A549 (cell line): ENCODE measurements around the gene RASA3. TPM values are rescaled to one million over a fixed set of nuclear protein-coding genes. Genes with fewer than 3 reads are reported as not detected.

ENCODE experiments used
- ATAC-seq, 2 experiments: fragments of 200-7000 bp in 1 of 2; fragments of >200 bp in 1 of 2; cut with Nextera tagmentation in 1 of 2; cut with Tn5 transposase in 1 of 2; 3 replicates each; pipeline versions ENCODE4 v1.8.0 to v1.9.1; 2018 to 2020; ENCODE audit warnings: mild to moderate bottlenecking in 1 of 2, moderate library complexity in 1 of 2
- CTCF ChIA-PET: fragments of 300-600 bp; sonication (Branson Sonifier 250); formaldehyde crosslinking; extraction: SDS; loops from one replicate; lab custom pipeline; 2021; ENCODE audit warnings: antibody characterized with exemption, inconsistent platforms; lab: Yijun Ruan, JAX
- POLR2A ChIA-PET: fragments of 350-600 bp; formaldehyde crosslinking; extraction: SDS; loops from one replicate; lab custom pipeline; 2021; ENCODE audit warnings: antibody characterized with exemption, inconsistent platforms; lab: Yijun Ruan, JAX
- DNase-seq, 2 experiments: peaks; one replicate each; pipeline versions ENCODE4 v3.0.0 to v3.0.0-alpha.2; 2011 to 2016; ENCODE audit warnings: low read depth in 1 of 2, low spot score in 1 of 2
- FAIRE-seq: peaks from 2 replicates; lab custom pipeline; 2011; peaks lifted over from hg19 to GRCh38; lab: Jason Lieb, UNC
- H3K27ac ChIP-seq, 2 experiments: fragments of >200 bp; sonication (Bioruptor Twin); formaldehyde crosslinking; 3 replicates each; pipeline ENCODE4 v1.5.1; 2016 to 2017
- H3K4me1 ChIP-seq: fragments of >200 bp; sonication (Bioruptor Twin); formaldehyde crosslinking; 3 replicates; pipeline ENCODE4 v1.6.1; 2016
- H3K4me2 ChIP-seq: fragments of >200 bp; sonication (Bioruptor Twin); formaldehyde crosslinking; 3 replicates; pipeline ENCODE4 v1.6.1; 2016
- H3K4me3 ChIP-seq: fragments of >200 bp; sonication (Bioruptor Twin); formaldehyde crosslinking; 3 replicates; pipeline ENCODE4 v1.5.1; 2016
- H3K9me3 ChIP-seq: fragments of >200 bp; sonication (Bioruptor Twin); formaldehyde crosslinking; 3 replicates; pipeline ENCODE4 v1.6.1; 2016
- CBX2 ChIP-seq: fragments of 200-600 bp; sonication (generic); IDR thresholded peaks from 2 replicates; pipeline ENCODE4 v1.6.1; 2016; ENCODE audit warnings: low read depth, mild to moderate bottlenecking, borderline replicate concordance
- CEBPB ChIP-seq, 2 experiments: fragments of >200 bp in 1 of 2; sonication (Bioruptor Twin) in 1 of 2; formaldehyde crosslinking in 1 of 2; IDR thresholded peaks; 2 replicates each; pipeline ENCODE4 v1.6.1; 2012 to 2016
- EHMT2 ChIP-seq: fragments of 200-600 bp; sonication (generic); IDR thresholded peaks from 2 replicates; pipeline ENCODE4 v1.6.1; 2016; ENCODE audit warnings: antibody characterized with exemption, low read depth, mild to moderate bottlenecking, moderate library complexity
- ESRRA ChIP-seq: fragments of 150-350 bp; IDR thresholded peaks from 2 replicates; pipeline ENCODE4 v1.6.1; 2014; ENCODE audit warnings: mild to moderate bottlenecking, low read length, borderline replicate concordance
- HES2 ChIP-seq: fragments of >200 bp; sonication (Bioruptor Twin); formaldehyde crosslinking; IDR thresholded peaks from 2 replicates; pipeline ENCODE4 v1.6.1; 2016
- HEYL ChIP-seq: fragments of 250-450 bp; sonication (Bioruptor Pico); IDR thresholded peaks from 2 replicates; pipeline ENCODE4 v1.8.0; 2021; ENCODE audit warnings: mild to moderate bottlenecking, moderate library complexity
- HMGXB4 ChIP-seq: fragments of 250-450 bp; sonication (Bioruptor Pico); IDR thresholded peaks from 2 replicates; pipeline ENCODE4 v1.5.0; 2021; ENCODE audit warnings: mild to moderate bottlenecking, moderate library complexity, borderline replicate concordance
- JUN ChIP-seq, 2 experiments: fragments of >200 bp; sonication (Bioruptor Twin); formaldehyde crosslinking; IDR thresholded peaks; 2 replicates in 1 of 2; 3 replicates in 1 of 2; pipeline ENCODE4 v1.6.1; 2016 to 2017
- KDM5A ChIP-seq: fragments of 200-600 bp; sonication (generic); IDR thresholded peaks from 2 replicates; pipeline ENCODE4 v1.6.1; 2016; ENCODE audit warnings: antibody characterized with exemption, mild to moderate bottlenecking
- PBX3 ChIP-seq: IDR thresholded peaks from 2 replicates; pipeline ENCODE4 v1.6.1; 2012
- POLR2AphosphoS2 ChIP-seq: conservative IDR thresholded peaks from 2 replicates; pipeline ENCODE4 v1.6.1; 2012; ENCODE audit warnings: low read length, improper control_type of control experiment, inconsistent platforms
- RAD21 ChIP-seq, 2 experiments: fragments of >200 bp in 1 of 2; sonication (Bioruptor Twin) in 1 of 2; formaldehyde crosslinking in 1 of 2; IDR thresholded peaks in 1 of 2; conservative IDR thresholded peaks in 1 of 2; 2 replicates in 1 of 2; 3 replicates in 1 of 2; pipeline ENCODE4 v1.6.1; 2012 to 2018; ENCODE audit warnings: inconsistent platforms in 1 of 2
- RCOR1 ChIP-seq: fragments of 150-350 bp; IDR thresholded peaks from 2 replicates; pipeline ENCODE4 v1.6.1; 2014; ENCODE audit warnings: antibody characterized with exemption, low read length, low read depth
- REST ChIP-seq: fragments of 200-600 bp; sonication (generic); IDR thresholded peaks from 2 replicates; pipeline ENCODE4 v1.6.1; 2016; ENCODE audit warnings: antibody characterized with exemption, mild to moderate bottlenecking, moderate library complexity
- SREBF2 ChIP-seq: fragments of 450-650 bp; IDR thresholded peaks from 2 replicates; pipeline ENCODE4 v1.6.1; 2014; ENCODE audit warnings: mild to moderate bottlenecking, moderate library complexity
- TFCP2L1 ChIP-seq: fragments of 250-450 bp; sonication (Bioruptor Pico); IDR thresholded peaks from 2 replicates; pipeline ENCODE4 v1.5.0; 2021; ENCODE audit warnings: mild to moderate bottlenecking
- ZC3H11A ChIP-seq: fragments of 450-650 bp; IDR thresholded peaks from 2 replicates; pipeline ENCODE4 v1.6.1; 2014; ENCODE audit warnings: antibody characterized with exemption, mild to moderate bottlenecking
- WGBS: methylation state at CpG from one replicate; pipeline ENCODE4 v1.1.6; 2017; ENCODE audit errors: missing lambda C conversion rate; 5-methylcytosine and 5-hydroxymethylcytosine counted together
- polyA plus RNA-seq, 4 experiments: library from polyadenylated mRNA; depleted of rRNA in 3 of 4; stranded (reverse); fragments of >200 nt; fragmentation: RNase III in 1 of 4; extraction: RNeasy Plus Mini Kit Qiagen cat#74134 plus additional on column Dnase treatment in 1 of 4; gene quantifications; 2 replicates in 3 of 4; 3 replicates in 1 of 4; pipeline ENCODE4 v1.2.3, GENCODE V29; 2011 to 2017

RASA3 gene
- polyA plus RNA-seq, 2 of the 4 experiments (the other 2 are of a cell fraction) = 4.3 to 7.6 TPM

GRCh38 chr13:114157869-114158495 lies 25.6 kb upstream of the RASA3 start:
- H3K9me3 ChIP-seq = no peaks in the 10 kb centered on the region
- H3K4me3 ChIP-seq = no peak overlapping the region
- CTCF ChIA-PET = no interaction called here
- FAIRE-seq = no peak
- ATAC-seq = no peak
- no peak overlapping the region for H3K4me2 ChIP-seq
- H3K27ac ChIP-seq = no peak overlapping the region
- WGBS = 67% methylated on average over 10 of the region's 11 CpGs
- DNase-seq = no peak
- no peaks in the 10 kb centered on the region for H3K4me1 ChIP-seq
- POLR2A ChIA-PET = no interaction called here
- TF ChIP-seq TFCP2L1 (CRISPR knock-in tag) (no peak), ESRRA (no peak), KDM5A (no peak), PBX3 (no peak), REST (no peak)

- peak overlapping the region; percentile 71 for H3K4me2 ChIP-seq
- H3K27ac ChIP-seq = peak overlapping the region; percentile 10 to 71; a peak in 3 of 6 replicates
- no peak for TF ChIP-seq RAD21 (conservative IDR thresholded peaks at IDR 0.05 in 1 of 2, IDR thresholded peaks at IDR 0.05 in 1 of 2)
- TF ChIP-seq JUN (IDR thresholded peaks at IDR 0.05) = no peak
- no peak for TF ChIP-seq CEBPB (IDR thresholded peaks at IDR 0.05)
- TF ChIP-seq CBX2 = no peak
- no peak for TF ChIP-seq POLR2AphosphoS2
- no peak for TF ChIP-seq RCOR1
- TF ChIP-seq HES2 = no peak
- TF ChIP-seq ZC3H11A = no peak
- TF ChIP-seq EHMT2 = no peak
- TF ChIP-seq KDM5A = no peak
- TF ChIP-seq SREBF2 = no peak
- no peak for TF ChIP-seq HEYL (CRISPR knock-in tag)
- TF ChIP-seq HMGXB4 (CRISPR knock-in tag) = no peak
- H3K4me3 ChIP-seq = 0 out of 3 replicates have a peak overlapping the region, but pooled peaks have one; percentile 24
- no peak for FAIRE-seq
- 15% methylated on average over 10 of the region's 19 CpGs for WGBS
- ChIA-PET CTCF (no interaction called here), POLR2A (no interaction called here)
- ATAC-seq = peak; percentile 23 to 68; a peak in 3 of 6 replicates
- H3K9me3 ChIP-seq = no peaks in the 10 kb centered on the region
- no peak for DNase-seq
- H3K4me1 ChIP-seq = no peaks in the 10 kb centered on the region
Observed at GRCh38 chr13:114155926-114156883, 23.8 kb upstream of the RASA3 start.
